Endothelial cell of umbilical vein (primary cell): Measurements from ENCODE around the gene CHKB. TPM values are rescaled to one million over a fixed set of nuclear protein-coding genes. Genes with fewer than 3 reads are reported as not detected.

Experiments
- BruUV-seq: library from RNA; stranded (reverse); fragments of 400-500 nt; replicated peaks from 2 replicates; lab custom pipeline; 2021; lab: Mats Ljungman, UMichigan
- CTCF ChIA-PET: fragments of 300-600, 350-600 bp; sonication (Branson Sonifier 250); formaldehyde crosslinking; loops from one replicate; lab custom pipeline; 2021; ENCODE audit warnings: antibody characterized with exemption, inconsistent platforms; lab: Charles Lee
- POLR2A ChIA-PET: fragments of 300-600, 350-600 bp; sonication (Branson Sonifier 250); formaldehyde crosslinking; loops from one replicate; lab custom pipeline; 2021; ENCODE audit warnings: antibody characterized with exemption, inconsistent platforms; lab: Charles Lee
- DNase-seq: peaks from one replicate; pipeline ENCODE4 v3.0.0-alpha.2; 2011; ENCODE audit warnings: low read depth, low spot score
- FAIRE-seq: peaks from 2 replicates; lab custom pipeline; 2011; peaks lifted over from hg19 to GRCh38; lab: Jason Lieb, UNC
- H2AFZ ChIP-seq: 2 replicates; pipeline ENCODE4 v1.6.0; 2012; ENCODE audit warnings: low read depth, low read length, control low read depth, inconsistent platforms
- H3K27ac ChIP-seq: 2 replicates; pipeline ENCODE4 v1.5.1; 2011; ENCODE audit warnings: low read depth, mild to moderate bottlenecking, control low read depth, low read length, moderate library complexity; ENCODE audit not compliant: insufficient read depth
- H3K27me3 ChIP-seq, 2 experiments: 2 replicates each; pipeline versions ENCODE4 v1.6.0 to v1.6.1; 2011; ENCODE audit warnings: low read length in 2 of 2, mixed read lengths in 1 of 2; ENCODE audit not compliant: control insufficient read depth in 2 of 2, insufficient read depth in 2 of 2
- H3K36me3 ChIP-seq, 2 experiments: 2 replicates in 1 of 2; 3 replicates in 1 of 2; pipeline ENCODE4 v1.5.1; 2011; ENCODE audit warnings: low read length in 2 of 2, mild to moderate bottlenecking in 1 of 2, moderate library complexity in 1 of 2; ENCODE audit not compliant: control insufficient read depth in 2 of 2, insufficient read depth in 2 of 2; ENCODE audit errors: extremely low read depth in 1 of 2
- H3K4me1 ChIP-seq: 3 replicates; pipeline ENCODE4 v1.5.1; 2011; ENCODE audit warnings: mild to moderate bottlenecking, low read length; ENCODE audit not compliant: control insufficient read depth, insufficient read depth; ENCODE audit errors: extremely low read depth
- H3K4me2 ChIP-seq: 2 replicates; pipeline ENCODE4 v1.6.1; 2011; ENCODE audit warnings: low read length, control low read depth, mixed read lengths; ENCODE audit not compliant: insufficient read depth
- H3K4me3 ChIP-seq, 3 experiments: fragments of 200-600 bp in 1 of 3; sonication (generic), shearing (Covaris generic) in 1 of 3; replicated peaks in 1 of 3; 2 replicates each; pipeline ENCODE4 v1.5.1; 2011 to 2016; ENCODE audit warnings: control low read depth in 3 of 3, low read length in 3 of 3, mild to moderate bottlenecking in 2 of 3, inconsistent platforms in 1 of 3, low read depth in 1 of 3, moderate library complexity in 1 of 3; ENCODE audit not compliant: insufficient read depth in 1 of 3
- H3K79me2 ChIP-seq: 2 replicates; pipeline ENCODE4 v1.6.0; 2012; ENCODE audit warnings: low read length, inconsistent platforms; ENCODE audit not compliant: control insufficient read depth, insufficient read depth
- H3K9ac ChIP-seq: replicated peaks from 2 replicates; pipeline ENCODE3; 2011; ENCODE audit warnings: low read length, control low read depth; ENCODE audit not compliant: insufficient read depth; ENCODE audit errors: extremely low read depth
- H3K9me1 ChIP-seq: replicated peaks from 3 replicates; pipeline ENCODE4 v1.6.0; 2011; ENCODE audit warnings: mild to moderate bottlenecking, low read length; ENCODE audit not compliant: control insufficient read depth, insufficient read depth; ENCODE audit errors: extremely low read depth
- H3K9me3 ChIP-seq: replicated peaks from 2 replicates; pipeline ENCODE4 v1.5.1; 2012; ENCODE audit warnings: low read length, inconsistent platforms; ENCODE audit not compliant: control insufficient read depth, insufficient read depth
- H4K20me1 ChIP-seq: replicated peaks from 2 replicates; pipeline ENCODE3; 2011; ENCODE audit warnings: mild to moderate bottlenecking, low read length; ENCODE audit not compliant: control insufficient read depth, insufficient read depth; ENCODE audit errors: extremely low read depth
- GATA2 ChIP-seq: IDR thresholded peaks from 2 replicates; pipeline ENCODE4 v1.7.0; 2011; ENCODE audit warnings: low read depth, mild to moderate bottlenecking, moderate library complexity, mixed read lengths, low read length; ENCODE audit not compliant: insufficient read length, insufficient read depth
- MYC ChIP-seq: IDR thresholded peaks from one replicate; pipeline ENCODE4 v1.6.1; 2011; ENCODE audit warnings: mild to moderate bottlenecking, low read depth, low read length
- POLR2AphosphoS5 ChIP-seq: IDR thresholded peaks from 2 replicates; pipeline ENCODE4 v1.6.1; 2012; ENCODE audit warnings: low read depth, mild to moderate bottlenecking, control low read depth, low read length, moderate library complexity; ENCODE audit not compliant: insufficient read depth
- dilution Hi-C: fragments of 300-500 bp; cut with MboI; formaldehyde crosslinking; loops from one replicate; pipeline ENCODE4 v1.15.0; 2019; ENCODE audit warnings: low sequenced_read_pairs; ENCODE audit not compliant: extremely low pct_ligation_motif_present
- intact Hi-C: fragments of 100-400 bp; cut with micrococcal nuclease; formaldehyde crosslinking; loops from one replicate; pipeline ENCODE4 v1.10.0; 2022
- polyA plus RNA-seq, 4 experiments: library from polyadenylated mRNA; depleted of rRNA in 3 of 4; stranded (reverse) in 3 of 4; unstranded in 1 of 4; fragments of >200 nt; gene quantifications; 2 replicates each; pipeline versions ENCODE4 v1.2.1 to v1.2.3, GENCODE V29; 2011 to 2012; ENCODE audit warnings: missing spikeins in 1 of 4
- total RNA-seq: library from RNA; stranded (reverse); gene quantifications from 2 replicates; pipeline ENCODE4 v1.2.3, GENCODE V29; 2021
- TF ChIP-seq, protein P1 (sequence below), 2 donors: IDR thresholded peaks; 1 replicate in 1 of 2; 2 replicates in 1 of 2; pipeline ENCODE4 v1.5.1; 2011; ENCODE audit warnings: low read length in 2 of 2, mild to moderate bottlenecking in 2 of 2, moderate library complexity in 2 of 2, control low read depth in 1 of 2, inconsistent platforms in 1 of 2, low read depth in 1 of 2; ENCODE audit not compliant: insufficient read depth in 1 of 2; ENCODE audit errors: extremely low read depth in 1 of 2

CHKB gene
- total and polyA plus RNA-seq, 2 donors (not counting 3 experiments of a cell fraction or from before 2014, with no cell fraction given), result 62.4 to 70.6 TPM

GRCh38 chr22:50562523-50563412 is 19.9 kb downstream of the CHKB start, which contains the start of gene SYCE3:
SYCE3 (minus strand) TSS chr22:50562919; CDS start chr22:50556405, 6,514 bp downstream.
- DNase-seq (peak; percentile 73), FAIRE-seq (peak; percentile 90)
- no peaks in the 10 kb centered on the region for H3K36me3 ChIP-seq
- peak within 1 kb of the TSS; percentile 1 to 34 (median 16) for H3K4me3 ChIP-seq
- POLR2A ChIA-PET, result no interaction called here
- H3K4me2 ChIP-seq, result peak within 1 kb of the TSS; percentile 50
- peaks cover 5% of the 10 kb centered on the region for H3K4me1 ChIP-seq
- intact Hi-C loops, result no loop called here
- dilution Hi-C loops, result no loop called here
- no peaks in the 10 kb centered on the region for H3K79me2 ChIP-seq
- H4K20me1 ChIP-seq, result no peaks in the 10 kb centered on the region
- peak within 1 kb of the TSS; percentile 78 for H2AFZ ChIP-seq
- CTCF ChIA-PET, result interaction anchor here (0.6 to 2.2 kb wide), 24 partner anchors 9 to 136 kb away, joined by 3 to 16 read pairs (median 4); partner anchors contain the start of genes CPT1B, KLHDC7B, LMF2 and MIOX
- no peak for TF ChIP-seq MYC
- no peak for TF ChIP-seq POLR2AphosphoS5
- TF ChIP-seq, protein P1, sequence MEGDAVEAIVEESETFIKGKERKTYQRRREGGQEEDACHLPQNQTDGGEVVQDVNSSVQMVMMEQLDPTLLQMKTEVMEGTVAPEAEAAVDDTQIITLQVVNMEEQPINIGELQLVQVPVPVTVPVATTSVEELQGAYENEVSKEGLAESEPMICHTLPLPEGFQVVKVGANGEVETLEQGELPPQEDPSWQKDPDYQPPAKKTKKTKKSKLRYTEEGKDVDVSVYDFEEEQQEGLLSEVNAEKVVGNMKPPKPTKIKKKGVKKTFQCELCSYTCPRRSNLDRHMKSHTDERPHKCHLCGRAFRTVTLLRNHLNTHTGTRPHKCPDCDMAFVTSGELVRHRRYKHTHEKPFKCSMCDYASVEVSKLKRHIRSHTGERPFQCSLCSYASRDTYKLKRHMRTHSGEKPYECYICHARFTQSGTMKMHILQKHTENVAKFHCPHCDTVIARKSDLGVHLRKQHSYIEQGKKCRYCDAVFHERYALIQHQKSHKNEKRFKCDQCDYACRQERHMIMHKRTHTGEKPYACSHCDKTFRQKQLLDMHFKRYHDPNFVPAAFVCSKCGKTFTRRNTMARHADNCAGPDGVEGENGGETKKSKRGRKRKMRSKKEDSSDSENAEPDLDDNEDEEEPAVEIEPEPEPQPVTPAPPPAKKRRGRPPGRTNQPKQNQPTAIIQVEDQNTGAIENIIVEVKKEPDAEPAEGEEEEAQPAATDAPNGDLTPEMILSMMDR (IDR thresholded peaks at IDR 0.05; ENCODE audit: extremely low read depth in 1 of 2, insufficient read depth in 1 of 2, low read depth in 1 of 2, low read length in 2 of 2), result peak; percentile 92 to 93
- TF ChIP-seq GATA2, result no peak
- no peak within 1 kb of the TSS for H3K9ac ChIP-seq
- no peaks in the 10 kb centered on the region for H3K9me3 ChIP-seq
- BruUV-seq, result no TSS peak
- peaks cover 8 to 16% of the 10 kb centered on the region in 2 experiments for H3K27me3 ChIP-seq
- H3K27ac ChIP-seq, result no peak within 1 kb of the TSS
- no peaks in the 10 kb centered on the region for H3K9me1 ChIP-seq
